GM21825 (cell line): ENCODE measurements around the gene SS18L1.

Experiments
- ATAC-seq: cut with Tn5 transposase; IDR thresholded peaks from one replicate; pipeline ENCODE4 v1.9.1; 2021; ENCODE audit warnings: mild to moderate bottlenecking, moderate library complexity; ENCODE audit not compliant: unreplicated experiment

SS18L1 gene

GRCh38 chr20:62208795-62209755 lies 65.5 kb downstream of the SS18L1 start:
- no peak for ATAC-seq

- no peak for ATAC-seq
These were observed 66.4 kb downstream of the SS18L1 start for GRCh38 chr20:62209850-62210495.

- no peak for ATAC-seq
These were observed 66.9 kb downstream of the SS18L1 start for GRCh38 chr20:62210496-62210855.

- no peak for ATAC-seq
These were observed 67.6 kb downstream of the SS18L1 start for GRCh38 chr20:62211216-62211615.

GRCh38 chr20:62211769-62212288 lies 68.3 kb downstream of the SS18L1 start:
- ATAC-seq = no peak

- no peak for ATAC-seq
These were observed 68.7 kb downstream of the SS18L1 start for GRCh38 chr20:62212299-62212698.

GRCh38 chr20:62214067-62214466 lies 70.5 kb downstream of the SS18L1 start:
- ATAC-seq = no peak

- ATAC-seq = no peak
These were observed 71.7 kb downstream of the SS18L1 start for GRCh38 chr20:62215020-62215990.

- ATAC-seq = no peak
These were observed 72.5 kb downstream of the SS18L1 start for GRCh38 chr20:62215991-62216635.

GRCh38 chr20:62216636-62217566 lies 73.3 kb downstream of the SS18L1 start:
- ATAC-seq = no peak

GRCh38 chr20:62217913-62218773 lies 74.6 kb downstream of the SS18L1 start:
- ATAC-seq = no peak

GRCh38 chr20:62219101-62219991 lies 75.8 kb downstream of the SS18L1 start:
- no peak for ATAC-seq

GRCh38 chr20:62219992-62220665 lies 76.6 kb downstream of the SS18L1 start, which contains the start of gene HRH3:
Gene HRH3, minus strand, starts transcription at chr20:62220278. Its CDS starts 308 bp downstream, at chr20:62219970.
- no peak for ATAC-seq

- no peak for ATAC-seq
These were observed 77.3 kb downstream of the SS18L1 start for GRCh38 chr20:62220666-62221568.

GRCh38 chr20:62222266-62222850 lies 78.8 kb downstream of the SS18L1 start:
- no peak for ATAC-seq
